Stimulated activated naive CD4-positive, alpha-beta T cell (primary cell): ENCODE results near the gene ANKS1A.

ENCODE experiments used
- DNase-seq, 6 experiments: peaks; one replicate each; lab custom pipeline; 2025; lab: John Stamatoyannopoulos, UW

The ANKS1A gene

GRCh38 chr6:34959224-34959623 is 70.2 kb downstream of the ANKS1A start:
- no peak for DNase-seq

GRCh38 chr6:34961082-34961481 is 72.0 kb downstream of the ANKS1A start:
- DNase-seq, result peak in 1 of 6 experiments; percentile 10

GRCh38 chr6:34961574-34961973 is 72.5 kb downstream of the ANKS1A start:
- DNase-seq, result no peak

GRCh38 chr6:34964564-34964963 is 75.5 kb downstream of the ANKS1A start:
- no peak for DNase-seq

- DNase-seq, result no peak
Measured at GRCh38 chr6:34967461-34967860, 78.4 kb downstream of the ANKS1A start.

GRCh38 chr6:34969662-34970265 is 80.7 kb downstream of the ANKS1A start:
- DNase-seq, result no peak

GRCh38 chr6:34970488-34970887 is 81.4 kb downstream of the ANKS1A start:
- no peak for DNase-seq

- no peak for DNase-seq
Measured at GRCh38 chr6:34970957-34971356, 81.9 kb downstream of the ANKS1A start.

- no peak for DNase-seq
Measured at GRCh38 chr6:34973547-34974248, 84.6 kb downstream of the ANKS1A start.

GRCh38 chr6:34974249-34974642 is 85.2 kb downstream of the ANKS1A start:
- no peak for DNase-seq

- no peak for DNase-seq
Measured at GRCh38 chr6:34976239-34976638, 87.2 kb downstream of the ANKS1A start.

- DNase-seq, result no peak
Measured at GRCh38 chr6:34979218-34979617, 90.2 kb downstream of the ANKS1A start.

GRCh38 chr6:34979994-34980393 is 90.9 kb downstream of the ANKS1A start:
- no peak for DNase-seq

GRCh38 chr6:34981366-34981765 is 92.3 kb downstream of the ANKS1A start:
- DNase-seq, result no peak

GRCh38 chr6:34981951-34982350 is 92.9 kb downstream of the ANKS1A start:
- DNase-seq, result no peak

GRCh38 chr6:34982424-34982852 is 93.4 kb downstream of the ANKS1A start:
- no peak for DNase-seq

GRCh38 chr6:34984416-34984815 is 95.4 kb downstream of the ANKS1A start:
- DNase-seq, result no peak

GRCh38 chr6:34985236-34985635 is 96.2 kb downstream of the ANKS1A start:
- DNase-seq, result no peak

GRCh38 chr6:34986845-34987246 is 97.8 kb downstream of the ANKS1A start:
- DNase-seq, result peak; percentile 24 to 66 (median 44)

GRCh38 chr6:34987506-34987905 is 98.5 kb downstream of the ANKS1A start:
- no peak for DNase-seq

- no peak for DNase-seq
Measured at GRCh38 chr6:34990971-34991560, 102.0 kb downstream of the ANKS1A start.

- no peak for DNase-seq
Measured at GRCh38 chr6:34992376-34992775, 103.3 kb downstream of the ANKS1A start.

GRCh38 chr6:34993213-34993612 is 104.2 kb downstream of the ANKS1A start:
- DNase-seq, result no peak
